PFSK-1 (cell line): ENCODE results near the gene WDPCP.

Experiments used
- POLR2AphosphoS5 ChIP-seq: IDR thresholded peaks from 2 replicates; pipeline ENCODE4 v1.6.1; 2012; ENCODE audit warnings: low read depth, mild to moderate bottlenecking, control low read depth, low read length, moderate library complexity
- SIN3A ChIP-seq: IDR thresholded peaks from 2 replicates; pipeline ENCODE4 v1.6.1; 2012; ENCODE audit warnings: mild to moderate bottlenecking, low read length, moderate library complexity, borderline replicate concordance; ENCODE audit not compliant: insufficient read depth
- TAF1 ChIP-seq: IDR thresholded peaks from 2 replicates; pipeline ENCODE4 v1.6.1; 2012; ENCODE audit warnings: low read length, control low read depth, borderline replicate concordance; ENCODE audit not compliant: insufficient read depth
- TF ChIP-seq, protein P1 (sequence below), 2 experiments: IDR thresholded peaks; 2 replicates each; pipeline versions ENCODE4 v1.6.1 to v1.8.0; 2011 to 2012; ENCODE audit warnings: low read depth in 2 of 2, low read length in 2 of 2, control low read depth in 1 of 2, inconsistent platforms in 1 of 2, mild to moderate bottlenecking in 1 of 2, moderate library complexity in 1 of 2; ENCODE audit not compliant: insufficient read depth in 1 of 2

DNA sequence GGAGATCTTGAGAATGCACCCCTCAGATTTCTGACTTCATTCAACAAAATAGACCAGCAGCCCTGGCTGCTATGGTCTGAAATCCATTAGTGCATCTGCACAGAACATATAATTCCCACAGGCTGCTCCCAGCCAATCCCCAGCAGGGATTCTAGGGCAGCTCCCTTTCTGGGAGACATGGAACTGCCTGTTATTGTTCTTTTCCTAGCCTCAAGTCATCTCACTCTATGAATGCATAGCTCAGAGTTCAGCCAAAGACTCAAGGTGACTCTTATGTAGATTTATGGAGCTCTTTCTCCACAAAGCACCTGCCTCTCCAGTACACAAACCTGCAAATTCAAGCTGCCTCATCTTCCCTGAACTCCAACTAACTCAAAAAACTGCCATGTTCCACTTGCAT lies 241.9 kb downstream of the WDPCP start:
- no peak for TF ChIP-seq POLR2AphosphoS5
- TF ChIP-seq TAF1: no peak
- TF ChIP-seq, protein P1, sequence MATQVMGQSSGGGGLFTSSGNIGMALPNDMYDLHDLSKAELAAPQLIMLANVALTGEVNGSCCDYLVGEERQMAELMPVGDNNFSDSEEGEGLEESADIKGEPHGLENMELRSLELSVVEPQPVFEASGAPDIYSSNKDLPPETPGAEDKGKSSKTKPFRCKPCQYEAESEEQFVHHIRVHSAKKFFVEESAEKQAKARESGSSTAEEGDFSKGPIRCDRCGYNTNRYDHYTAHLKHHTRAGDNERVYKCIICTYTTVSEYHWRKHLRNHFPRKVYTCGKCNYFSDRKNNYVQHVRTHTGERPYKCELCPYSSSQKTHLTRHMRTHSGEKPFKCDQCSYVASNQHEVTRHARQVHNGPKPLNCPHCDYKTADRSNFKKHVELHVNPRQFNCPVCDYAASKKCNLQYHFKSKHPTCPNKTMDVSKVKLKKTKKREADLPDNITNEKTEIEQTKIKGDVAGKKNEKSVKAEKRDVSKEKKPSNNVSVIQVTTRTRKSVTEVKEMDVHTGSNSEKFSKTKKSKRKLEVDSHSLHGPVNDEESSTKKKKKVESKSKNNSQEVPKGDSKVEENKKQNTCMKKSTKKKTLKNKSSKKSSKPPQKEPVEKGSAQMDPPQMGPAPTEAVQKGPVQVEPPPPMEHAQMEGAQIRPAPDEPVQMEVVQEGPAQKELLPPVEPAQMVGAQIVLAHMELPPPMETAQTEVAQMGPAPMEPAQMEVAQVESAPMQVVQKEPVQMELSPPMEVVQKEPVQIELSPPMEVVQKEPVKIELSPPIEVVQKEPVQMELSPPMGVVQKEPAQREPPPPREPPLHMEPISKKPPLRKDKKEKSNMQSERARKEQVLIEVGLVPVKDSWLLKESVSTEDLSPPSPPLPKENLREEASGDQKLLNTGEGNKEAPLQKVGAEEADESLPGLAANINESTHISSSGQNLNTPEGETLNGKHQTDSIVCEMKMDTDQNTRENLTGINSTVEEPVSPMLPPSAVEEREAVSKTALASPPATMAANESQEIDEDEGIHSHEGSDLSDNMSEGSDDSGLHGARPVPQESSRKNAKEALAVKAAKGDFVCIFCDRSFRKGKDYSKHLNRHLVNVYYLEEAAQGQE (IDR thresholded peaks at IDR 0.05; ENCODE audit: insufficient read depth in 1 of 2, low read depth in 2 of 2, low read length in 2 of 2): no peak
- no peak for TF ChIP-seq SIN3A
